Stimulated activated naive CD4-positive, alpha-beta T cell treated with Interleukin-2 at 50 U/mL for 16 hours (primary cell): ENCODE data around the gene EVC.
"Not testable (repeated sequence)": the region's sequence is repeated elsewhere in the genome, so short reads cannot be mapped to it uniquely, and the experiment has no call there.

Experiments
- DNase-seq: peaks from one replicate; lab custom pipeline; 2025; lab: John Stamatoyannopoulos, UW

EVC gene

DNA sequence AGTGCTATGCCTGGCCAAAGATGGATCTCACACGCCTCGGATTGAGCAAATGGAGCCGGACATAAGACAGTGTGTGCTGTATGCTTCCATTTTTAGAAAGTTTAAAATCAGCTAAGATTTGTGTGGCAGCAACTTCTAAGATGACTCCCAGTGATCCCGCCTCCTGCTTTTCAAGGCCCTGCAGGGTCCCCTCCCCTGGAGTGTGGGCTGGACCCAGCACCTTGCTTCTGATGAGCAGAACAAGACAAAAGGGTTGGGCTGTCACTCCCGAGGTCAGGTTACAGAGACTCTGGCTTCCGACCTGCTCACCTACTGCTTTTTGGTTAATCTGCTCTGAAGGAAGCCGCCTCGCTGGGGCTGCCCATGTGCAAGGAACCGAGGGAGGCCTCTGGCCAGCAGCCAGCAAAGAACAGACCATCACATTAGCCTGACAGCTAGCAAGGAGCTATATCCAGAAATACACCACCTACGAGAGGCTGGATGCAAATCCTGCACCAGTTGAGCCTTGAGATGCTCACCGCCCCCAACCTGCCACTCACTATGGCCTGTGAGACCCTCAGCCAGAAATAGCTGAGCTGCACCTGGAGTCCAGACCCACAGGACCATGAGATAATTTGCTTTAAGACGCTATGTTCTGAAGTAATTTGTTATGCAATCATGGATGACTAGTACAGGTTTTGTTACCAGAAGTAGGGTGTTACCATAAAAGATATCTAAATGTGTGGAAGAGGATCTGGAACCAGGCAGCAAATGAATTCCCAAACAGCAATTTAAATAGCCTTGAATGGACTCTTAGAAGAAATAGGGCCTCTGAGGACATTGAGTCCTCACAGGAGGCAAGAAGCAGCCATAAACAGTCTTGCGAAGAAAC lies 134.3 kb downstream of the EVC start:
- no peak for DNase-seq

DNA sequence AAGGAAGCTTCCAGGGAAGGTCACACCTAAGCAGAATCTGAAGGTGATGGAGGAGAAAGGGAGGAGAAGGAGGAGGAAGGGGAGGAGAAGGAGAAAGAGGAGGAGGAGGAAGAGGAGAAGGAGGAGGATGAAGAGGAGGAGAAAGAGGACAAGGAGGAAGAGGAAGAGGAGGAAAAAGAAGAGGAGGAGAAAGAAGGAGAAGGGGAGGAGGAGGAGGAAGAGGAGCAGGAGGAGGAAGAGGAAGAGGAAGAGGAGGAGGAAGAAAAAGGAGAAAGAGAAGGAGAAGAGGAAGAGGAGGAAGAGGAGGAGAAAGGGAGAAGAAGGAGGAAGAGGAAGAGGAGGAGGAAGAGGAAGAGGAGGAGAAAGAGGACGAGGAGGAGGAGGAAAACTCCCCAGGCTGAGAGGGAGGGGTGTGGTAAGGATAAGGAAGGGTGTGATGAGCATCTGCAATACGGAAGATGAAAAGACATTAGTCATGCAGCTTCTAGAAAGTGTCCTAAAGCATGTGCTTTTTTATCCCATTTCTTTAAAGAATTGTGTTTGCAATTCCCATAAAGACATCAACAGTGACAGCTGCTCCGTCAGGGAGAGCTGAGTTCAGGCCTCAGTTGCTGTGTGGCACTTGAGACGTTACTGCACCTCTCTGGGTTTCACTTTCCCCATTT lies 140.8 kb downstream of the EVC start:
- DNase-seq = no peak

DNA sequence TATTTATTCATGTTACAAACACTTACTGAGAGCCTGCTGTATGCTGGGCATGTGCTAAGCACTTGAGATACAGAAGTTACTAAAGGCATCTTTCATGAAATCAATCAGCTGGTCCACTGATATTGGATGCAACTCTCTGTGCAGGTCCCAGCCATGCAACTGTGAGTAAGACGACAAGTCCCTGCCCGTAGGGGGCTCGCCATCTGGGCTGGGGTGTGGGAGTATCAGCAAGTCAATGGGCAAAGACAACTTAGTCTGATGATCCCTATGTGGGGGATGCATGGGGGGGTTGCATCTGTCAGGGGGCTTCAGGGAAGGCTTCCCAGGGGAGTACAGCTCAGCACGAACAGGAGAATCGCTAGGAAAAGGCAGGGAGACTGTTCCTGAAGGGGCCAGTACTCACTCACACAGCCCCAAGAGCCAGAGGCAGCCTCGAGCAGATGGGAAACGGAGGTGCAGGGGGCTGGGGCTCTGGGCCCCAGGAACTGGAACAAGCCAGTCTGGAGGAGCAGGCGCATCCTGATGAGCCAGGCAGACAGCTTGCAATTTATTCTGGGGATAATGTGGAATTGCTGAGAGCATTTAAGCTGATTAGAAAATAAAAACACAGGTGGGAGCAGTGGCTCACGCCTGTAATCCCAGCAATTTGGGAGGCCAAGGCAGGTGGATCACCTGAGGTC lies 141.7 kb downstream of the EVC start:
- no peak for DNase-seq

GRCh38 chr4:5854929-5855328 lies 143.9 kb downstream of the EVC start:
- no peak for DNase-seq

GRCh38 chr4:5856362-5856761 lies 145.4 kb downstream of the EVC start:
- not testable (repeated sequence) for DNase-seq

DNA sequence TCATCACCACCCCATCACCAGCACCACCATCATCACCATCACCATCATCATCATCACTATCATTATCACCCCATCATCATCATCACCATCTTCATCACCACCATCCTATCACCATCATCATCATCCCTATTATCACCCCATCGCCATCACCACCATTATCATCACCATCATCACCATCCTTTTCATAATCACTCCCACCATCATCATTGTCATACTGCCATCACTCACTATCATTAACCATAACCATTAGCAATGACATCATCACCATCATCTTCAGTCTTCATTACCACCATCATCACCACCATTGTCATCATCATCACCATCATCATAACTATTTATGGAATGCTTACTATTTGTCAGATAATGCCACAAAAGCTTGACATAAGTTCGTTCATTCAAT lies 146.2 kb downstream of the EVC start:
- DNase-seq = no peak

DNA sequence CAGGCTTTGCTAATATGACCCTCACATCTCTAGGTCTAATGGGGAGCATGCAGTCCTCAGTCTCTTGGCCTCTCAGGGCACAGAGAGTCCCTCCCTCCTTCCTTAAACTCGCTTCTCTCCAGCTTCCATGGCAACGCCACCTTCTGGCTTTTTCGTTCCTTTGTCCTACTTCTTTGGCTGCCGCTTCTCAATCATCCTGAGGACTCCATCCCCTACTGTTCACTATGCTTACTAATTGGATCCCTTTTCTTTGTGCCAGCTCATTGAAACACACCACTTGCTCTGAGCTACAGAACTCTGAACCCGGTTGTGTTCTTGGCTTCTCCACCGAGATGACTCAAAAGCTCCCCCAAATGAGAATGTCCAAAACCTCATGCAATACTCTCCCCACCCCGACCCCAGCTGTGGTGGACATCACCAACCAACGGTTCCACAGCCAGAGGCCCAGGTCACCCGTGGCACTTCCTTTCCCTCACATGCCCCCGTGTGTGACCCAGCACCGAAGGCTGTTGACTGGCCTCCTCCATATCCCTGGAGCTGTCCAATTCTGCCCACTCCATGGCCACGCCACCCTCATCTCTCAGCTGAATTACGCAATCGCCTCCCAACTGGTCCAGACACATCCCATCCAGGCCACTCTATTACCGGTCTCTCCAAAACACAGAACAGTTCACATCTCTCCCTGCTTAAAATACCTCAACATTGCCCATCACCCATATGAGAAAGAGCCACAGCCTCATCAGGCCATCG lies 147.2 kb downstream of the EVC start:
- DNase-seq = no peak

- peak; percentile 23 for DNase-seq
Observed at GRCh38 chr4:5863461-5864113, 152.6 kb downstream of the EVC start.
